H9 (cell line): ENCODE data around the gene RANBP17. TPM values are rescaled to one million over a fixed set of nuclear protein-coding genes. Genes with fewer than 3 reads are reported as not detected.

Source experiments
- DNase-seq: peaks from one replicate; pipeline ENCODE4 v3.0.0-alpha.2; 2017
- H2AFZ ChIP-seq: one replicate; pipeline ENCODE4 v1.6.1; 2013; ENCODE audit warnings: mild to moderate bottlenecking, low read length, control low read depth, moderate library complexity
- H2AK5ac ChIP-seq: 2 replicates; pipeline ENCODE4 v1.6.1; 2013; ENCODE audit warnings: low read length, control low read depth, mixed read lengths; ENCODE audit not compliant: insufficient read length
- H2BK120ac ChIP-seq: one replicate; pipeline ENCODE4 v1.6.1; 2013; ENCODE audit warnings: low read depth, mild to moderate bottlenecking, low read length, control low read depth, inconsistent platforms; ENCODE audit not compliant: poor library complexity, severe bottlenecking
- H2BK12ac ChIP-seq: 2 replicates; pipeline ENCODE4 v1.6.1; 2013; ENCODE audit warnings: low read length, control low read depth, mixed read lengths, low read depth; ENCODE audit not compliant: insufficient read length
- H2BK15ac ChIP-seq: 2 replicates; pipeline ENCODE4 v1.6.1; 2013; ENCODE audit warnings: low read depth, low read length, control low read depth
- H2BK20ac ChIP-seq: one replicate; pipeline ENCODE4 v1.6.1; 2013; ENCODE audit warnings: low read depth, mild to moderate bottlenecking, low read length, control low read depth, inconsistent platforms; ENCODE audit not compliant: poor library complexity, severe bottlenecking
- H2BK5ac ChIP-seq: 2 replicates; pipeline ENCODE4 v1.6.1; 2013; ENCODE audit warnings: low read length, control low read depth, mixed read lengths; ENCODE audit not compliant: insufficient read length
- H3K14ac ChIP-seq: 2 replicates; pipeline ENCODE4 v1.6.1; 2013; ENCODE audit warnings: low read length, control low read depth; ENCODE audit not compliant: insufficient read depth
- H3K18ac ChIP-seq: 2 replicates; pipeline ENCODE4 v1.6.1; 2013; ENCODE audit warnings: low read depth, mild to moderate bottlenecking, mixed read lengths, low read length, control low read depth; ENCODE audit not compliant: insufficient read length
- H3K23ac ChIP-seq: 2 replicates; pipeline ENCODE4 v1.6.1; 2013; ENCODE audit warnings: low read length, control low read depth, mixed read lengths, low read depth; ENCODE audit not compliant: insufficient read length
- H3K23me2 ChIP-seq: 2 replicates; pipeline ENCODE4 v1.6.1; 2013; ENCODE audit warnings: low read depth, mild to moderate bottlenecking, mixed read lengths, low read length, control low read depth; ENCODE audit not compliant: insufficient read length, poor library complexity, severe bottlenecking
- H3K27ac ChIP-seq: 2 replicates; pipeline ENCODE4 v1.5.1; 2013; ENCODE audit warnings: low read length, control low read depth, mixed read lengths, low read depth; ENCODE audit not compliant: insufficient read length
- H3K27me3 ChIP-seq: 2 replicates; pipeline ENCODE4 v1.6.1; 2013; ENCODE audit warnings: low read length, control low read depth, inconsistent platforms; ENCODE audit not compliant: insufficient read depth
- H3K4ac ChIP-seq: 2 replicates; pipeline ENCODE4 v1.6.1; 2013; ENCODE audit warnings: low read depth, mild to moderate bottlenecking, control low read depth, inconsistent platforms, low read length, moderate library complexity
- H3K4me1 ChIP-seq: 2 replicates; pipeline ENCODE4 v1.6.1; 2013; ENCODE audit warnings: low read length, control low read depth, inconsistent platforms; ENCODE audit not compliant: insufficient read depth
- H3K4me2 ChIP-seq: 2 replicates; pipeline ENCODE4 v1.6.1; 2013; ENCODE audit warnings: low read length, control low read depth, mixed read lengths; ENCODE audit not compliant: insufficient read length, insufficient read depth
- H3K56ac ChIP-seq: 2 replicates; pipeline ENCODE4 v1.6.1; 2013; ENCODE audit warnings: low read depth, mild to moderate bottlenecking, mixed read lengths, low read length, control low read depth; ENCODE audit not compliant: insufficient read length
- H3K79me1 ChIP-seq: 2 replicates; pipeline ENCODE4 v1.6.1; 2013; ENCODE audit warnings: low read depth, mild to moderate bottlenecking, moderate library complexity, low read length, control low read depth, inconsistent platforms; ENCODE audit not compliant: insufficient read depth, poor library complexity, severe bottlenecking
- H3K79me2 ChIP-seq: 2 replicates; pipeline ENCODE4 v1.6.1; 2013; ENCODE audit warnings: low read length, control low read depth, inconsistent platforms; ENCODE audit not compliant: insufficient read depth
- H3K9ac ChIP-seq: 2 replicates; pipeline ENCODE4 v1.6.1; 2013; ENCODE audit warnings: low read length, control low read depth, mixed read lengths; ENCODE audit not compliant: insufficient read length; ENCODE audit errors: extremely low read depth
- H3K9me3 ChIP-seq: one replicate; pipeline ENCODE4 v1.6.1; 2013; ENCODE audit warnings: low read depth, low read length, inconsistent platforms; ENCODE audit not compliant: control insufficient read depth
- H3T11ph ChIP-seq: one replicate; pipeline ENCODE4 v1.6.1; 2013; ENCODE audit warnings: mild to moderate bottlenecking, low read length, control low read depth, inconsistent platforms
- H4K20me1 ChIP-seq: one replicate; pipeline ENCODE4 v1.6.1; 2013; ENCODE audit not compliant: control insufficient read depth, insufficient read length, insufficient read depth
- H4K5ac ChIP-seq: 2 replicates; pipeline ENCODE4 v1.6.1; 2013; ENCODE audit warnings: low read depth, mild to moderate bottlenecking, mixed read lengths, low read length, control low read depth; ENCODE audit not compliant: insufficient read length
- H4K8ac ChIP-seq: replicated peaks from 2 replicates; pipeline ENCODE4 v1.6.1; 2013; ENCODE audit warnings: low read length, control low read depth, mixed read lengths, low read depth; ENCODE audit not compliant: insufficient read length
- H4K91ac ChIP-seq: 2 replicates; pipeline ENCODE4 v1.6.1; 2013; ENCODE audit warnings: low read depth, mild to moderate bottlenecking, moderate library complexity, mixed read lengths, low read length, control low read depth; ENCODE audit not compliant: insufficient read length
- H3K27ac Mint-ChIP-seq, 3 experiments: 2 replicates in 2 of 3; 3 replicates in 1 of 3; pipeline ENCODE4 v1.8.0; 2020 to 2021; ENCODE audit warnings: mixed read lengths in 3 of 3, mild to moderate bottlenecking in 1 of 3, moderate library complexity in 1 of 3
- H3K27me3 Mint-ChIP-seq: 2 replicates; pipeline ENCODE4 v1.8.0; 2021; ENCODE audit warnings: low read depth, mild to moderate bottlenecking, moderate library complexity, mixed read lengths
- H3K36me3 Mint-ChIP-seq, 3 experiments: 2 replicates in 2 of 3; 3 replicates in 1 of 3; pipeline ENCODE4 v1.8.0; 2020 to 2021; ENCODE audit warnings: low read depth in 3 of 3, mixed read lengths in 3 of 3; ENCODE audit not compliant: insufficient read depth in 1 of 3
- H3K4me1 Mint-ChIP-seq, 2 experiments: 2 replicates each; pipeline ENCODE4 v1.8.0; 2020; ENCODE audit warnings: mixed read lengths in 2 of 2
- H3K4me3 Mint-ChIP-seq, 2 experiments: 2 replicates in 1 of 2; 3 replicates in 1 of 2; pipeline ENCODE4 v1.8.0; 2020 to 2021; ENCODE audit warnings: mild to moderate bottlenecking in 2 of 2, mixed read lengths in 2 of 2, moderate library complexity in 1 of 2
- H3K9me3 Mint-ChIP-seq, 2 experiments: 2 replicates in 1 of 2; 3 replicates in 1 of 2; pipeline ENCODE4 v1.8.0; 2020; ENCODE audit warnings: mild to moderate bottlenecking in 2 of 2, mixed read lengths in 2 of 2, moderate library complexity in 1 of 2
- WGBS: extraction: QIAGEN DNeasy Blood & Tissue Kit; methylation state at CpG from one replicate; pipeline ENCODE4 v1.1.7; 2013; ENCODE audit warnings: missing lambda C conversion rate, low lambda C conversion rate, mixed read lengths; ENCODE audit not compliant: insufficient read length; ENCODE audit errors: extremely low coverage; 5-methylcytosine and 5-hydroxymethylcytosine counted together
- total RNA-seq: library from RNA; stranded (reverse); gene quantifications from 2 replicates; pipeline ENCODE4 v1.2.1, GENCODE V29; 2021
- TF ChIP-seq, protein P1 (sequence below): fragments of 200-600 bp; sonication (generic); conservative IDR thresholded peaks from 3 replicates; pipeline ENCODE4 v1.8.0; 2021; ENCODE audit warnings: antibody characterized with exemption, mild to moderate bottlenecking

RANBP17 gene
- total RNA-seq, 1 experiment from 2014 or later = 16.5 TPM

DNA sequence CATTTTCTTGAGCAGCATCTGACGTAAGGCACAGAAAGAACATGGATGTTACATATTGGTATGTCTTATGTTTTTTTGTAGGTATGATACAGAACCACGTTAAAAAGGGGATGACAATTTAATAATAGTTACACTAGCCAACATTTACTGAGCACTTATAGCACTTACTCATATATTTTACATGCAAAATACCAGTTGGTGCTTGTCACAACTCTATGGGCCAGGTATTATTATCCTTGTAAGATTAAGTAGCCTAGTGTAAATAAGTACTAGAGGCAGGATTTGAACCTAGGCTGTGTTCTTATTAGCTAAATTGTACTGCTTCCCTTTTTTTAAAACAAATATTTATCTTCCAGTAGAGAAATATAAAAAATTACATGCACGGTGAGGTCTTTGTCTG, 83.5 kb downstream of the RANBP17 start:
- Histone ChIP-seq H3T11ph (no peak overlapping the region), H4K5ac (no peak overlapping the region), H3K4me1 (no peaks in the 10 kb centered on the region), H3K56ac (no peak overlapping the region), H3K9ac (no peak overlapping the region), H4K20me1 (no peaks in the 10 kb centered on the region), H2BK20ac (no peak overlapping the region), H3K4me2 (no peak overlapping the region), H3K23ac (no peak overlapping the region), H3K79me1 (no peaks in the 10 kb centered on the region), H3K9me3 (no peaks in the 10 kb centered on the region), H2BK5ac (no peak overlapping the region), H3K27ac (no peak overlapping the region), H3K27me3 (no peaks in the 10 kb centered on the region), H2BK12ac (no peak overlapping the region), H2BK15ac (no peak overlapping the region), H2AFZ (no peak overlapping the region), H3K14ac (no peak overlapping the region), H4K91ac (no peak overlapping the region), H3K18ac (no peak overlapping the region), H2BK120ac (no peak overlapping the region), H3K79me2 (no peaks in the 10 kb centered on the region), H3K4ac (no peak overlapping the region), H4K8ac (no peak overlapping the region), H3K23me2 (no peaks in the 10 kb centered on the region), H2AK5ac (no peak overlapping the region)
- Mint-ChIP-seq H3K27me3 (no peaks in the 10 kb centered on the region), H3K27ac (no peak overlapping the region), H3K36me3 (no peaks in the 10 kb centered on the region; a peak in 2 of 7 replicates), H3K9me3 (no peaks in the 10 kb centered on the region), H3K4me3 (no peak overlapping the region), H3K4me1 (peaks cover 0 to 3% of the 10 kb centered on the region in 2 experiments; a peak in 1 of 4 replicates)
- TF ChIP-seq, protein P1, sequence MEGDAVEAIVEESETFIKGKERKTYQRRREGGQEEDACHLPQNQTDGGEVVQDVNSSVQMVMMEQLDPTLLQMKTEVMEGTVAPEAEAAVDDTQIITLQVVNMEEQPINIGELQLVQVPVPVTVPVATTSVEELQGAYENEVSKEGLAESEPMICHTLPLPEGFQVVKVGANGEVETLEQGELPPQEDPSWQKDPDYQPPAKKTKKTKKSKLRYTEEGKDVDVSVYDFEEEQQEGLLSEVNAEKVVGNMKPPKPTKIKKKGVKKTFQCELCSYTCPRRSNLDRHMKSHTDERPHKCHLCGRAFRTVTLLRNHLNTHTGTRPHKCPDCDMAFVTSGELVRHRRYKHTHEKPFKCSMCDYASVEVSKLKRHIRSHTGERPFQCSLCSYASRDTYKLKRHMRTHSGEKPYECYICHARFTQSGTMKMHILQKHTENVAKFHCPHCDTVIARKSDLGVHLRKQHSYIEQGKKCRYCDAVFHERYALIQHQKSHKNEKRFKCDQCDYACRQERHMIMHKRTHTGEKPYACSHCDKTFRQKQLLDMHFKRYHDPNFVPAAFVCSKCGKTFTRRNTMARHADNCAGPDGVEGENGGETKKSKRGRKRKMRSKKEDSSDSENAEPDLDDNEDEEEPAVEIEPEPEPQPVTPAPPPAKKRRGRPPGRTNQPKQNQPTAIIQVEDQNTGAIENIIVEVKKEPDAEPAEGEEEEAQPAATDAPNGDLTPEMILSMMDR = no peak
- no peak for DNase-seq
- no CpG with 5 or more reads among the region's 3 CpGs for WGBS
